Stimulated activated CD4-positive, alpha-beta T cell treated with anti-CD3 and anti-CD28 coated beads, TNF-alpha, amount 100 ng/mL, for 1 hour (primary cell): Measurements from ENCODE around the gene STX12.

ENCODE experiments used
- DNase-seq, 3 donors: peaks; one replicate each; pipeline ENCODE4 v3.0.0-alpha.2; 2020; ENCODE audit warnings: low read depth in 3 of 3, low spot score in 1 of 3

The STX12 gene

GRCh38 chr1:27772932-27773825, at the start of gene STX12:
Gene STX12 (plus strand): TSS chr1:27773219. CDS start chr1:27773308, 89 bp downstream.
- peak; percentile 95 to 96 (median 96) for DNase-seq

- no peak for DNase-seq
Measured at GRCh38 chr1:27724961-27725373, 48.1 kb upstream of the STX12 start.

GRCh38 chr1:27725374-27726172, 47.4 kb upstream of the STX12 start, which contains the start of gene FAM76A:
Gene FAM76A (plus strand): TSS chr1:27725961. CDS start chr1:27726081, 120 bp downstream.
- peak; percentile 98 to 99 (median 99) for DNase-seq

GRCh38 chr1:27726173-27727044, 46.6 kb upstream of the STX12 start:
- peak in 1 of 3 donors; percentile 17 for DNase-seq

- no peak for DNase-seq
Measured at GRCh38 chr1:27727126-27727525, 45.9 kb upstream of the STX12 start.

- no peak for DNase-seq
Measured at GRCh38 chr1:27736252-27736651, 36.8 kb upstream of the STX12 start.

- DNase-seq = no peak
Measured at GRCh38 chr1:27741121-27741520, 31.9 kb upstream of the STX12 start.

- no peak for DNase-seq
Measured at GRCh38 chr1:27744556-27744955, 28.5 kb upstream of the STX12 start.

- DNase-seq = no peak
Measured at GRCh38 chr1:27745466-27745865, 27.6 kb upstream of the STX12 start.

GRCh38 chr1:27752360-27752759, 20.7 kb upstream of the STX12 start:
- DNase-seq = no peak

- no peak for DNase-seq
Measured at GRCh38 chr1:27755286-27755685, 17.7 kb upstream of the STX12 start.

GRCh38 chr1:27755865-27756264, 17.2 kb upstream of the STX12 start:
- DNase-seq = no peak

GRCh38 chr1:27759236-27759635, 13.8 kb upstream of the STX12 start:
- DNase-seq = no peak

- DNase-seq = no peak
Measured at GRCh38 chr1:27760426-27760825, 12.6 kb upstream of the STX12 start.

GRCh38 chr1:27762033-27762432, 11.0 kb upstream of the STX12 start:
- DNase-seq = no peak

GRCh38 chr1:27763358-27763757, 9.7 kb upstream of the STX12 start:
- DNase-seq = no peak

- DNase-seq = no peak
Measured at GRCh38 chr1:27770293-27770830, 2.7 kb upstream of the STX12 start.

- no peak for DNase-seq
Measured at GRCh38 chr1:27772036-27772931, 735 bp upstream of the STX12 start.

GRCh38 chr1:27773826-27774445, 917 bp downstream of the STX12 start:
- no peak for DNase-seq
